OCI-LY3 (cell line): ENCODE data around the gene TEX13B.
"Not testable (repeated sequence)": the region's sequence is repeated elsewhere in the genome, so short reads cannot be mapped to it uniquely, and the experiment has no call there.

Experiments used
- H2AFZ ChIP-seq: fragments of 200-600, 300-600 bp; shearing (Covaris generic); 2 replicates; pipeline ENCODE4 v1.6.0; 2014; ENCODE audit warnings: antibody characterized with exemption, low read depth, low read length
- H3K27ac ChIP-seq: fragments of 200-600, 300-600 bp; sonication (generic); 2 replicates; pipeline ENCODE4 v1.5.1; 2014; ENCODE audit warnings: mild to moderate bottlenecking, low read length, moderate library complexity, mixed read lengths
- H3K27me3 ChIP-seq: fragments of 200-600, 300-600 bp; sonication (generic); 2 replicates; pipeline ENCODE4 v1.6.1; 2014; ENCODE audit warnings: low read depth, low read length, mixed read lengths
- H3K36me3 ChIP-seq: fragments of 200-600, 300-600 bp; sonication (generic); replicated peaks from 2 replicates; pipeline ENCODE3; 2014; ENCODE audit warnings: low read depth, low read length, mixed read lengths
- H3K4me1 ChIP-seq: fragments of 300-600, 200-600 bp; sonication (generic); 2 replicates; pipeline ENCODE4 v1.6.1; 2014; ENCODE audit warnings: low read length, mixed read lengths
- H3K4me2 ChIP-seq: fragments of 200-600, 300-600 bp; sonication (generic); 2 replicates; pipeline ENCODE4 v1.6.1; 2014; ENCODE audit warnings: low read length, mixed read lengths
- H3K4me3 ChIP-seq: fragments of 300-600, 200-600 bp; sonication (generic); 2 replicates; pipeline ENCODE4 v1.5.1; 2014; ENCODE audit warnings: antibody characterized with exemption, mild to moderate bottlenecking, low read length, moderate library complexity
- H3K79me2 ChIP-seq: fragments of 300-600, 200-600 bp; shearing (Covaris generic); 2 replicates; pipeline ENCODE4 v1.6.1; 2014; ENCODE audit warnings: mild to moderate bottlenecking, low read length, mixed read lengths
- H3K9ac ChIP-seq: fragments of 300-600, 200-600 bp; shearing (Covaris generic); 2 replicates; pipeline ENCODE4 v1.6.0; 2014; ENCODE audit warnings: mild to moderate bottlenecking, low read length, moderate library complexity
- H3K9me3 ChIP-seq: fragments of 200-600, 300-600 bp; shearing (Covaris generic); 2 replicates; pipeline ENCODE4 v1.6.1; 2014; ENCODE audit warnings: low read length, mixed read lengths; ENCODE audit not compliant: insufficient read depth
- H4K20me1 ChIP-seq: fragments of 200-600, 300-600 bp; sonication (generic); 2 replicates; pipeline ENCODE4 v1.6.1; 2016; ENCODE audit warnings: low read length, mixed read lengths; ENCODE audit not compliant: insufficient read depth
- CTCF ChIP-seq: fragments of 200-600, 300-600 bp; sonication (generic); IDR thresholded peaks from 2 replicates; pipeline ENCODE4 v1.5.1; 2014; ENCODE audit warnings: antibody characterized with exemption, low read length, low read depth
- EZH2phosphoT487 ChIP-seq: fragments of 200-600 bp; shearing (Covaris generic); IDR thresholded peaks from 2 replicates; pipeline ENCODE4 v1.6.1; 2018; ENCODE audit warnings: antibody characterized with exemption, mixed run types, low read depth

Gene TEX13B

GRCh38 chrX:107971636-107972035 lies 10.5 kb downstream of the TEX13B start:
- Histone ChIP-seq H2AFZ (no peak overlapping the region), H3K36me3 (no peaks in the 10 kb centered on the region), H3K9ac (no peak overlapping the region), H3K27ac (no peak overlapping the region), H3K4me3 (no peak overlapping the region), H3K4me1 (no peaks in the 10 kb centered on the region), H3K79me2 (no peaks in the 10 kb centered on the region), H3K4me2 (no peak overlapping the region), H3K9me3 (no peaks in the 10 kb centered on the region), H3K27me3 (peaks cover 3% of the 10 kb centered on the region; the same call in 1 of the 2 replicates), H4K20me1 (no peaks in the 10 kb centered on the region)
- no peak for TF ChIP-seq CTCF
- TF ChIP-seq EZH2phosphoT487, result no peak

- Histone ChIP-seq H2AFZ (no peak overlapping the region), H3K79me2 (no peaks in the 10 kb centered on the region), H4K20me1 (no peaks in the 10 kb centered on the region), H3K9me3 (no peaks in the 10 kb centered on the region), H3K4me1 (no peaks in the 10 kb centered on the region), H3K27ac (no peak overlapping the region), H3K4me3 (no peak overlapping the region), H3K27me3 (peaks cover 3% of the 10 kb centered on the region; the same call in 1 of the 2 replicates), H3K4me2 (no peak overlapping the region), H3K9ac (no peak overlapping the region), H3K36me3 (no peaks in the 10 kb centered on the region)
- TF ChIP-seq EZH2phosphoT487 (no peak), CTCF (no peak)
Observed at GRCh38 chrX:107970073-107970472, 12.1 kb downstream of the TEX13B start.

- no peak for TF ChIP-seq CTCF
- Histone ChIP-seq H3K36me3 (no peaks in the 10 kb centered on the region), H3K79me2 (no peaks in the 10 kb centered on the region), H2AFZ (no peak overlapping the region), H3K4me3 (no peak overlapping the region), H3K9me3 (no peaks in the 10 kb centered on the region), H3K27ac (no peak overlapping the region), H3K4me1 (no peaks in the 10 kb centered on the region), H3K4me2 (no peak overlapping the region), H3K9ac (no peak overlapping the region), H3K27me3 (no peaks in the 10 kb centered on the region), H4K20me1 (no peaks in the 10 kb centered on the region)
Observed at GRCh38 chrX:107968623-107969022, 13.5 kb downstream of the TEX13B start.

GRCh38 chrX:107955337-107955736 lies 26.8 kb downstream of the TEX13B start:
- H3K79me2 ChIP-seq, H3K9ac ChIP-seq, H3K9me3 ChIP-seq, H3K36me3 ChIP-seq, H3K27ac ChIP-seq, H3K27me3 ChIP-seq, H4K20me1 ChIP-seq, H3K4me2 ChIP-seq, H2AFZ ChIP-seq, H3K4me3 ChIP-seq, H3K4me1 ChIP-seq: not testable (repeated sequence)

GRCh38 chrX:107940095-107940494 lies 42.1 kb downstream of the TEX13B start:
- Histone ChIP-seq H3K27me3 (no peaks in the 10 kb centered on the region), H3K4me2 (no peak overlapping the region), H3K79me2 (no peaks in the 10 kb centered on the region), H3K4me1 (no peaks in the 10 kb centered on the region), H2AFZ (no peak overlapping the region), H3K27ac (no peak overlapping the region), H3K9ac (no peak overlapping the region), H3K9me3 (no peaks in the 10 kb centered on the region), H4K20me1 (no peaks in the 10 kb centered on the region), H3K36me3 (no peaks in the 10 kb centered on the region), H3K4me3 (no peak overlapping the region)
- TF ChIP-seq CTCF, result no peak
- TF ChIP-seq EZH2phosphoT487, result no peak
